GM21619 (cell line): ENCODE results near the gene SYNPR.
"Not testable (repeated sequence)": the region's sequence is repeated elsewhere in the genome, so short reads cannot be mapped to it uniquely, and the experiment has no call there.

Experiments
- ATAC-seq: cut with Tn5 transposase; IDR thresholded peaks from one replicate; pipeline ENCODE4 v1.9.1; 2021; ENCODE audit not compliant: unreplicated experiment

Gene SYNPR

DNA sequence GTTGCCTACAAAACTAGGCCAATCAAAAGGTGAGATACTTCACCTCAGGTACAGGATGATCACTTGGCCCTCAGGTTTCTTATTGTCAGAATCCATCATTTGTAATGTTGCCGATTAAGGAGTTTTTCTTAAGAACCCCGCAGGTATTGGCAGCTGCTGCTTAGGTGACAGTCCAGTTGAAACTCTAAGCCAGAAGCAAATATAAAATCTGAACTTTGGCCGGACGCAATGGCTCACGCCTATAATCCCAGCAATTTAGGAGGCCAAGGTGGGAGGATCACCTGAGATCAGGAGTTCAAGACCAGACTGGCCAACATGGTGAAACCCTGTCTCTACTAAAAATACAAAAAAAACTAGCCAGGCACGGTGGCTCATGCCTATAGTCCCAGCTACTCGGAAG, 331.3 kb downstream of the SYNPR start:
- ATAC-seq = no peak

DNA sequence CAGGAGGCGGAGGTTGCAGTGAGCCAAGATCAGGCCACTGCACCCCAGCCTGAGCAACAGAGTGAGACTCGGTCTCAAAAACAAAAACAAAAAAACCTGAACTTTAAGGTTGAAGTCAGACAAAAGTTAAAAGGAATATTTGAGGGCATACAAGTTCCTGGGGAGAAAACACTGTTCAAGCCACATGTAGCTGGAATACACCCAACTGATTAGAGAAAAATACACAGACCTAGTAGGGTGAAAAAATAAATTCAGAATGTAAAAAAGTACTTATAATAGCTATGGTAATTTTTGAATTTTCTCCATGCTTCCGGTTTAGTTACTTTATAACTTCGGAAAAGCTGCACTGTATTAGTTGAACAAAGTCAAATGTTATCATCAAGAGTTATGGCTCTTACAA, 331.7 kb downstream of the SYNPR start:
- no peak for ATAC-seq

DNA sequence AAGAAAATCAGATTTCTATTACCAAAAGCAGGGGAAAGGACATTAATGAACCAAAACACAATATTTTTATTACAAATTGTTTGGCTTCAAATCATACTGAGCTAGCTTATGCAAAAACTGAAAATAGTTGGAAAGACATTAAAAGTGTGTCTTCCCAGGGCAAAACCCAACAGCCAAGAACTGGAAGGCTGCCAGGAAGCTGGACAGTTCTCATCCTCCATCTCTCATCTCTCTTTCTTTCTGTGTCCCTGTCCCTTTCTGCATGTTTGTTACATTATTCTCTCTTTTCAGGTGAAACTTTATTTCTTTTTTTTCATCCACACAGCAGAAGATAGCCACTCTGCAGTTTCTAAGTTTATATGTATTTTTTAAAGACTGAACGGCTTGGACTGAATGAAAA, 333.3 kb downstream of the SYNPR start:
- ATAC-seq = no peak

DNA sequence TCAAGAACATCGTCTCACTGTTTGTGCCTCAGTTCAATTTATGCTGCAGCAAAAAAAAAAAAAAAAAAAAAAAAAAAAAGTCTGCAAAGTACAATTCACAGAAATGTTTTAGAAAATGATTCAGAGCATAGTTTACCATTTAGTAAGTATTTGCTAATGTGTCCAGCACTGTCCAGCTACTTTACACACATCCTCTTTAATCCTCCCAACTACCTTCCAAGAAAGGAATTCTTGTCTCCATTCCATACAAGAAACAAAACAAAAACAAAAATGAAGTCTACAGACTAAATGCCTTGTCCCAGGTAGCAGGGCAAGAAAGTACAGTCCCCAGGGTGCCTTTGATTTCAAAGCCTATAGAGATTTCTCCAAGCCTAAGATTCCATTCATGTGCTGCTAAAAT, 335.5 kb downstream of the SYNPR start:
- ATAC-seq = no peak

DNA sequence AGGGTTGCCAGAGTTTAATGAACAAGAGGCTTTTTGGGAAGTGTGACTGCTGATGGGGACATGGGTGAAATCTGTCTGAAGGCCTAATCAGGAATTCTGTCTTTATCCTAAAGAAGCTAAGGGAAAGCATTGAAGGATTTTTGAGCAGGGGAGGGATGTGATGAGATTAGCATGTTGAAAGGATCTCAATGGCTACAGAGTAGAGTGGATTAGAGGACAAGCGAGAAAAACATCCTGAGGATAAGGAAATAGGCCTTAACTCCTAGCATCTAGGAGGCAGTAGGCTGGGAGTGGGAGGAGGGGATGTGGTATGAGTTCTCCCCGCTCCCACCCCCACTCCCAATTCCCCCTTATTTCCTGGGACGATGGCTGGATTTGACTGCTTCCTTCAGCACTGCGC, 339.3 kb downstream of the SYNPR start:
- ATAC-seq = no peak

DNA sequence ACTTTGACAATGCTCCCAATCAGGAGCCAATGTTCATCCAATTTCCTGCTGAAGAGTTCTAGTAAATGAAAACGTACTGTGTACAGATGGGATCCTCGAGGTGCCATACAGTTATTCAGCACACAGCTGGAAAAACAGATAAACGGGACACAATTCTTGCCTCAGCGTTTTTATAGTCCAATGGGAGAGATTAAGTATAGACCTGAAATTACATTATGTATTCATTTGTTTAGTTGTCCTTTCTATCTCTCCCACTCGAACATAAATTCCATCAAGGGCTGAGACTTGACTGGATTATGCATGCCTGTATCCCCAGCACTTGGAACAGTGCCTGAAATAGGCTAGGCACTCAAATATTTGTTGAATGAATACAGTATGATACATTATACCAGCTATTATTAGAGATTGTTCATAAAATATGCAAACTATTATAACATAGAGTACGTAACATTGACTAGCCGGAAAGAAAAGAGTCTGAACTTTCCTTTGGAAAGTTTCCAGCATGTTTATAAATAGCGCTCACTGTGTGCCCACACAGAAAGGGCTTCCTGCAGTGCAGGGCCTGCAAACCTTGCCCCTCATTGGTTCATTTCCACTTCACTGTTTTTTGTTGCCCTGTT, 346.9 kb downstream of the SYNPR start:
- no peak for ATAC-seq

DNA sequence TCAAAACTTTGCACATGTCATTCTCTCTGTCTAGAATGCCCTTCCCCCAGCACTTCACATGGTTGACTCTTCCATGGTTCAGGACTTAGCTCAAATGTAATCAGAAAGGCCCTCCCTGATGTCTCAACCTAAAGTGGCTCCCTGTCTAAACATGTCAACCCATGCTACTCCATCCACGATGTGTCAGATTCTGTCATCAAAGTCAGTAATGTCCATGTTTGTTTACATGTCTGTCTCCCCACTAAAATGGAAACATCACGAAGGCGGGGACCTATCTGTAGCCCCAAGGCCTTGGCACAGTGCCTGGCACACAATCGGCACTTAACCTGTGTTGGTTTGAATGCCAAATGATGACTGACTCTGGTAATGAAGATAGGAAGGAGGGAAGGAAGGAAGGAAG, 353.6 kb downstream of the SYNPR start:
- no peak for ATAC-seq

DNA sequence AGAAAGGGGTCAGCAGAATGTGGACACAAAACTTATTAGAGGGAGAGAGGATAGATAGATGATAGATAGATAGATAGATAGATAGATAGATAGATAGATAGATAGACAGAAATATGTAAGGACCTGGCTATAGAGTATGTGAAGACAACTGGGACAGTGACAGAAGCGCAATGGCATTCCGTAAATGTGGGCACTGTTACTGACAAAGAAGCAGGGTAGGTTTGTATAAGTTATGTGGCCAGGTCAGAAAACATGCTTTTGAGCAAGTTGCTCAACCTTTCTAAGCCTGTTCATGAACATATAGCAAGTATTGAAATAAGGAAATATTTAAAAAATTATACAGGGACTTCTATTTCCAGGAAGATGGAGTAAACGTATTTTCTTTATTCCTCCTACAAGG, 357.1 kb downstream of the SYNPR start:
- no peak for ATAC-seq

DNA sequence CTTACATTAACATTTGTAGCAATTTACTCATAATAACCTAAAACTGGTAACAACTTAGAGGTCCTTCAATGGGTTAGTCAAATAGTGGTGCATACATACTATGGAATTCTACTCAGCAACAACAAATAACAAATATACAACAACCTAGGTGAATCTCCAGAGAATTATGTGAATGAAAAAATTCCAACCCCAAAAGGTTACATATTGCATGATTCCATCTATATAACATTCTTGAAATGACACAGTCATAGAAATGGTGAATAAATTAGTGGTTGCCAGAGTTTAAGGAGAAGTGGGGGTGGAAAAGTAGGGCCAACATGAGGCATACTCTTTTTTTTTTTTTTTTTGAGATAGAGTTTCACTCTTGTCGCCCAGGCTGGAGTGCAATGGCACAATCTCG, 361.7 kb downstream of the SYNPR start:
- no peak for ATAC-seq

DNA sequence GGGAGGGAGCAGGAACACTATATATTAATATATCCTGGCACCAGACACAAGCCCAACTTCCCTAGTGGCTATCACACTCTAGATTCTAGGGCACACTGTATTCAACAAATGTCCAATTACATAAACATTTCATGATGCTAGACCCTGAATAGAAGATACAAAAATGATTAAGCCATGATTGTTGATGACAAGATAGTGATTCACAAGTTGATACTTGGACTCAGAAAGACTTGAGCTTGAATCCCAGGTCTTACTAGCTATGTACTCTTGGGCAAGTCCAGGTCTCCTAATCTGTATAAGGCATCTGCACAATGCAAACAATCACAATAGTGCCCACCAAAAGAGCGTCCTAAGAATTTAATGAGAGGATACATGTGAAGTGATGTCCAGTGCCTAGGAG, 364.4 kb downstream of the SYNPR start:
- no peak for ATAC-seq

DNA sequence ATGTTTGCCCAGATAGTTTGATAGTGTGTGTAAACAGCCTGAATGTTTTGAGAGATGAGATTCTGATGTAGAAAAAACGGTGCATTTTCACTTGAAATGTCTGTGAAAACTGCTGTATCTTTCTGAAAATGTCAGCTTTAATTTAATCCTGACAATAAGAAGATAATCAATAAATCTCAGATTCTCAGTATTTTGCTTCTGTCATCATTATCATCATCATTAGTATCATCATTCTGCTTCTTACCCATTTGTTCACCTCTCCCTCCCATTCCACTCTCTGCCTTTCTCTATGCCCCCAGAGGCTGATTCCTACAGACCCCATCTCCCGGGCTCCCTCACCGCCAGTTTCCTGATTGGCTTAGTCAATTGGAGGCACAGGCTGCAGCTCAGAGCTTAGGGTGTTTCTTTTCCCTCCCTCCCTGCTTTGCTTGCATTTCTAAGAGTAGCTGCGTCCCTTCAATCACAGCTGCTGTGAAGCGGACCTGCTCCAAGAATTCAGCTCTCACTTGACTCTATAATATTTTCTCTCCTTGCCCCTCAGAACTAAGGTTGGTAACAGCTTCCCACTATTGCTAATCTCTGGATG, 366.2 kb downstream of the SYNPR start:
- no peak for ATAC-seq

DNA sequence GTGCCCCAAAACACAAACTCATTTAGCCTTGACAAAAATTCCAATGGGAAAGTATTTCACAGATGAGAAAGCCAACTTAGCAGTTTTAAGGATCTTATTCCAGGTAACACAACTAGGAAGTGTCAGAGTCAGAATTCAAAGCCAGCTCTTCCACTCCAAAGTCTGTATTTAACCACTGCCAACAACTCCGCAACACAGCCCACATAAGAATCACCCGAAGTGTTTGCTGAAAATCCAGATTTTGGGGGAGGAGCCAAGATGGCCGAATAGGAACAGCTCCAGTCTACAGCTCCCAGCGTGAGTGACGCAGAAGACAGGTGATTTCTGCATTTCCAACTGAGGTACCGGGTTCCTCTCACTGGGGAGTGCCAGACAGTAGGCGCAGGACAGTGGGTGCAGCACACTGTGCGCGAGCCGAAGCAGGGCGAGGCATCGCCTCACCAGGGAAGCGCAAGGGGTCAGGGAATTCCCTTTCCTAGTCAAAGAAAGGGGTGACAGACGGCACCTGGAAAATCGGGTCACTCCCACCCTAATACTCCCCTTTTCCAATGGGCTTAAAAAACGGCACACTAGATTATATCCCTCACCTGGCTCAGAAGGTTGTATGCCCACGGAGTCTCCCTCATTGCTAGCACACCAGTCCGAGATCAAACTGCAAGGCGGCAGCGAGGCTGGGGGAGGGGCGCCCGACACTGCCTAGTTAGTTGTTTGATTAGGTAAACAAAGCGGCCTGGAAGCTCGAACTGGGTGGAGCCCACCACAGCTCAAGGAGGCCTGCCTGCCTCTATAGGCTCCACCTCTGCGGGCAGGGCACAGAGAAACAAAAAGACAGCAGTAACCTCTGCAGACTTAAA, 367.0 kb downstream of the SYNPR start:
- ATAC-seq = not testable (repeated sequence)

DNA sequence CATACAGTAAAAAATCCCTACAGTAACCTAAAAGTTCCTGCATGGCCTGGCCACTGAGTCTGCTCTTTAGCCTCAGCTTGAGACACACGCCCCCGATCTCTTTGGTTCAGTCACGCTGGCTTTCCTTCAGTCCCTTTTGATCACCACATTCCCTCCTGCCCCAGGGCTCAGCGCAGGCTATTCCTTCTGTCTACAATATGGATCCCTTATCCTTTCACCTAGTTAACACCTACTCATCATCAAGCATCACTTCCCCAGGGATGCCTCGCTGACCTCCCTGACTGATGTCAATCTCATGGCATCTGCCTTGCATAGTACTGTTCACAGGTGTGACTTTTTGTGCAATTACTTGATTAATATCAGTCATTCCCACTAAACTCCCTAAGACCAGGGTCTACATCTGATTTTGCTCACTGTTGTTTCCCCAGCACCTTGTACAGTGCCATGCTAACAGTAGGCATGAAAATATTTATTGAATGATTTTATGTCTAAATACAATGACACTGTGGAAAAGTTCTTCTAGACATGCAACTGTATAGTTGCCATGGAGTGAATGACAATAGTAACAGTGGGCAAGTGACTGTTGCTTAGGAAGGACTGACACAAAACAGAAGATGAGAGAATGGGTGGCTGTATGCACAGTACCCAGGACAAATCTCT, 374.1 kb downstream of the SYNPR start, which contains the start of gene SNTN:
Gene SNTN, plus strand, starts transcription at position 610 of the 660 bp plus-strand sequence. Its CDS starts 13 bp downstream, at position 623.
- no peak for ATAC-seq

DNA sequence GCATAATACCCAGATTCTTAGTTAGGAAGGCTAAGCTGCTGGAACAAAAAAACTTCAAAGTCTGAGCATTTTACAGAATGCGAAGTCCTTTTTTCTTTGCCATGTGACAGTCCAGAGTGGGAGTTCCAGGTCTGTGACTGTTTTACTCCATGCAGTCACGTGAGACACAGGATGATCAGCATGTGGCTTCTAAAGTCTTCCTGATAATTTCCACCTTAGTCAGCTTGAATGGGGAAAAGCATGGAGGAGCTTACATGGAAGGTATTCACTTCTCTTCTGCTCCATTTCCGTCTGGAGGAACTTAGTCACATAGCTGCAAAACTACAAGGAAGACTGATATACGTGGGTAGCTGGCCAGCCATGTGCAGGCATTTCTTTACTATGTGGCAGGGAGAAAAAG, 376.1 kb downstream of the SYNPR start:
- ATAC-seq = no peak

DNA sequence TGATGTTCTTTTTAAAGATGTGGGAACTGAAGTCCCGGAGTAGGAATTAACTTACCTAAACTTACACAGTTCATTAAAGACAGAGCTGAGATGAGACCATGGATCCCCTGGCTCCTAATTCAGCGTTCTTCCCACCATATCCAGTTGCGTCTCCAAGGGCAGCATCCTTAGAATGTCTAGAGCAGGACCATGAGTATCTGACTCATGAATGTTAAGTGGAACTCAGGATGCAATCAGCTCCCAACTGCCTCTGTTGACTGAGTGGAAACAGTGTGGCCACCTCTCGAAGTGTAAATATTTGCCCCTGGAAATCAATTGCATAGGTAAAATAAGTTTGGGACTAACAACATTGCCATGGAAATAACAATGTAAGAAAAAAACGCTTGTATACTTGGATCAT, 376.8 kb downstream of the SYNPR start:
- ATAC-seq = no peak

DNA sequence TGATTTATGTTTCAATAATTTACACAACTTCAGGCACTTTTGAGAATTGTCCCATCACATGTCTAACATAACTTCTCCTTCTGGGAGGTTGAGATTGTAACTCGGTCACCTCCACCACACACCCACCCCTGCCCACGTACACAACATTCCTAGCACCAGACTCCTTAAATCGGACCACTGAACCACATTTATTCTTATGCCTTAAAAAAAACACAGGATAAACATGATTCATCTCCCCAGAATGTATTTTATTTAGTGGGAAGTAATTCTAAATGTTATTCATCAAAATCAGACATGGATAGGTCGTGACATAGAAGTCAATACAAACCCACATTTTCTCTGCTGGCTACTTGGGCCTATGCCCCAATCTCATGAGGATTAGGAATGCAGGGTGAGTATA, 377.4 kb downstream of the SYNPR start:
- no peak for ATAC-seq

DNA sequence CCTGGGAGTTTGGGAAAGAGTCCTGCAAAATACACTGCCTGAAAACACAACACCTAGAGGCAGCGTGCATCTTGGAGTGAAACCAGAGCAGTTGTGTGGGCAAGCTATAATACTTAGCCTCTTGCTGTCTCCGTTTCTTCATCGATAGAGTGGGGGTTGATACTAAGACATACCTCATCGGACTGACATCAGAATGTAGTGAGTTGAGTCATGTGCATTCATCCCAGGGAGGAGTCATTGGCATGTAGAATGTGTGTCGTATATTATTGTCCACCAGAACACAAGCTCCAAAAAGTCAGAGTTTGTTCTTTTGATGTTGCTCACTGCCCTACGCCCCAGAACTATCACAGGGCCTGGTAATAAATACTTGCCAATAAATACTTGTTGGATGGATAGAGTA, 378.7 kb downstream of the SYNPR start:
- no peak for ATAC-seq

DNA sequence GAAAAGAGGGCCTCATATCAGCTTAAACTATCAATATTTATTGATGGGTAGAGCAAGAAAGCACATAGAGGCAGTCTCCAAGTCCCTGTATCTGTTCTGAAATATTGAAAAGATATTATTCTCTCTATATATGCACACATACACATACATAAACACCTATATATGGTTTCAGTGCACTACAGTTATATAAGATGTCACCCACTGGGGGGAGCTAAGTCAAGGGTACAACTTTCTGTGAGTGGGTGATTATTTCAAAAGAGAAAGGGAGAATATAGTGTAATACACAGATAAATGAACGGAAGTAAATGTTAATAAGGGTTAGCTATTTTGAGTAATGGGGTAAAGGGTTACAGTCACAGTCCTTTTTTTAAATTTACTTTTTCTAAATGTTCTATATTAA, 383.1 kb downstream of the SYNPR start:
- no peak for ATAC-seq

DNA sequence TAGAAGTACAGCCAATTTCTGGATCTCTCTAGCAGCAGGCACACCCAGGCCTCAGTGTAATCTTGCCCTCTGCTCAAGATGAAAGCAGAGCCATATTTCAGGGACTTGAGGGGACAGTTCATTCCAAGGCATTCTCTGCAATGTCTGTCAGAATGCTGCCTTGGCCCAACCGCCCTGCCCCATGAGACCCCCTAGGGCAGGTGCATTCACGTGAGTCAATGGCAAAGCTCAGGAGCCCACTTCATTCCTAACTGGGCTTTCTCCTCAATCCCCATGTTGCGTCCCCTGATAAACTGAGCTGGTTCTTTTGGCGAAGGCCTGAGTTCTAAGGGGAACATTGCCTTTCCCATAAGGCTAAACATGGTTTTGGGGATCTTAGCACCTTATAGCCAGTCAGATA, 383.9 kb downstream of the SYNPR start:
- no peak for ATAC-seq

DNA sequence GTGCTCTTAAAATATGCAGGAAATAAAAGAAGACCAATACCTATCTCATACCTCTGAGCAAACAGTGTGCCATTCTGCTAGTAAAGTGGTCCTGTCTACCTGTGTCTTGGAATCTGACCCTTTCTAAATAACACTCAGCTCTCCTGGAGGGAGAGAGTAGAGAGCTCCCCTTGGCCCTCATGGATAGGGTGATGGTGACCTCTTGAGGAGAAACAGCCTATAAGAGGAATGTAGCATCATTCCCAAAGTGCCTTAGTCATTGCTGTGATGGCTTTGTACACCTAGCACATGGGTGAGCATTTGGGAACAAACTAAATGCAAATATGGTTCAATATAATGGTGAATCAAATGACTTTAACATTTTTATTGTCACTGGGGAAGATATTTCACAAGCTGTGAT, 384.4 kb downstream of the SYNPR start:
- no peak for ATAC-seq
